Measurements from ENCODE around the gene LIPI.
"Not testable (repeated sequence)": the region's sequence is repeated elsewhere in the genome, so short reads cannot be mapped to it uniquely, and the experiment has no call there.

LIPI gene

GRCh38 chr21:14073615-14074014 is 137.1 kb downstream of the LIPI start:
- no peak for DNase-seq (ENCODE audit: low spot score)

- DNase-seq (ENCODE audit: low spot score) = peak; percentile 6
Observed at GRCh38 chr21:14072761-14073535, 137.8 kb downstream of the LIPI start.

DNA sequence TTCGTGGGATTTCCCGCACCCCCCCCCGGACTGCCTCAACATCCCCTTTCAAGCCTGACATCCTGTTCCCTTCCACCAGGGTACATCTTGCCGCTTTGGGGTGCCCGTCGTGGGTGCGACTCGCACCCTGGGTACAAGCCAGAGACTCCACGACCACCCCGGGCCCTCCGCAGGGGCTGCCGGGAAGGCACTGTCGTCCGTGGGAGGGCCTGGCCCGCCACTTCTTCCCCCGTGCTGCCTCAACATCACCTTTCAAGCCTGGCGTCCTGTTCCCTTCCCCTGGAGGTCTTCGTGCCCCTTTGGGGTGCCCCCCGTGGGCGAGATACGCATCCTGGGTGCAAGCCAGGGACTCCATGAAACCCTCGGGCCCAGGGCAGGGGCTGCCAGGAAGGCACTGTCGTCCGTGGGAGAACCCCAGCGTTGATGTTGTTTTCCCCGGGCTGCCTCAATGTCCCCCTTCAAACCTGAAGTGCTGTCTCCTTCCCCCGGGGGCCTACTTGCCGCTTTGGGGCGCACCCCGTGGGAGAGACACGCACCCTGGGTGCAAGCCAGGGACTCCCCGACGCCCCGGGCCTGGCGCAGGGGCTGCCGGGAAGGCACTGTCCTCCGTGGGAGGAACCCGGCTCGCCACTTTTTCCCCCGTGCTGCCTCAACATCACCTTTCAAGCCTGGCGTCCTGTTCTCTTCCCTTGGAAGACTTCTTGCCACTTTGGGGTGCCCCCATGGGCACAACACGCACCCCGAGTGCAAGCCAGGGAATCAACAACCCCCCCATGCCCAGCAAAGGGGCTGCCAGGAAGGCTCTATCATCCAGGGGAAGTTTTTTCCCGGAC is 138.6 kb downstream of the LIPI start:
- no peak for DNase-seq (ENCODE audit: low spot score)

- DNase-seq (ENCODE audit: low spot score) = no peak
Observed at GRCh38 chr21:14070968-14071367, 139.8 kb downstream of the LIPI start.

DNA sequence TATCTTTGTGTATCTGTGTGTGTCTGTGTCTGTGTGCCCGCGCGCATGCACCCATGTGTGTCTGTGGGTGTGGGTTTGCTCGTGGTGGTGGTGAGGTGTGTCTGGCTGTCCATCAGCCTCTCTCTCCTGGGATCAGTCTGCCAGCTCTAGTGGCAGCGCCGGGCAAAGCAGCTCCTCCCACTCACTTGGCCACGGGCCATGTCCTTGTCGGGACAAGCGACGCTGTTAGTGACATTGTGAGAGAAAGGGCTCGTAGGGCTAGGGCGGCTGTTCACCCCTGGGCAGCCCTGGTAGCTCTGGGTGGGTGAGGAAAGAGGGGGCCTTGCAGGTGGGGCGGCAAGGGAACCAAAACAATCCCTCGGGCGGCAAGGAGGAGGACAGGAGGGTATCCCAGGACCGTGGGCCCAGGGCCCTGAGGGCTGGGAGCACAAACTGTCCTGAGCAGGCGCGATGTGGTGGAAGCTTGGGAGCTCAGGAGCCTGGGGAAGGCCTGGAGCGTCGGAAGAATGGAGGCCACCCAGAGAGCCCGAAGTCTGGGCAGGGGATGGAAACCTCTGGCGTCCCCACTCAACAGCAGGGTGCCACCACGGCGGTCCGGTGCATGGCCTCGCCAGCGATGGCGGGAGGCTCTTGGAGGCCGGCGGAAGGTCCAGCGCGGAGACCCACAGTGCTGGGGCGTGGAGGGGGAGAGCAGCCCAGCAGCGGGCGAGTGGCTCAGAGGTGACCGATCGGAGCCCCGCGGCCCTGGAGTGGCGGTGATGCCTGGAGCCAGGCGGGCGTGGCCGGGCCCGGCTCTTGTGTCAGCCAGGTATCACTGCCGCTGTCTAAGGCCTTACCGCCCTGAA is 140.5 kb downstream of the LIPI start:
- DNase-seq (ENCODE audit: low spot score) = no peak

GRCh38 chr21:14064296-14064645 is 146.5 kb downstream of the LIPI start:
- DNase-seq (ENCODE audit: low spot score) = no peak

DNA sequence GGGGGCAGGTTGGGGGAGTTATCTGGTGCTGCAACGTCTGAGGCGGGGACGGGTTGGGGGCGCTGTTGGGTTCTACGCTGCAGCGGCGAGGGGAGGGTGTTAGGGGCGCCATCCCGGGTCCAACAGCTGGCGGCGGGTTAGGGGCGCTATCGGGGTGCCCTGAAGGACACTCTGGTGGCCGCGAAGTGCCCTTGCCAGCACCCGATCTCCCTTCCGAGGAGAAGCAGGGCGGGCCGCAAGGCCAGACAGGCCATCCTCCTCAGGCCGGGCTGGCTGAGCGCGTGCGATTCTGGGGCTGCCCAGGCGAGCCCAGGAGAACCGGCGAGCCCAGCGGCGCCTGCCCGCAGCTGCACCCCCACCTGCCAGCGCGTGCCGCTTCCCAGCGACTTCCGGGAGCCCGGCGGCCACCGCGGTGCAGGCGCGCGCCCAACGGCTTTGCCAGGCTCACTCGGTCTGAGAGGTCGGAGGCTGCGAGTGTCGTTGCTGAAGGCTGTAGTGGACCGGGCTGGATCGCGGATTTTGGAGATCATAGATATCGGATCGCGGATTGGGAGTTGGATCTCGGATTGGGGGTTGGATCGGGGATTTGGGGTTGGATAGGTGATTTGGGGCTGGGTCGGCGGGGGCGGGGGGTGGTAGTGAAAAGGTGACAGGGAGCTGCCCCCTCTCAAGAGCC is 147.0 kb downstream of the LIPI start:
- DNase-seq (ENCODE audit: low spot score) = peak; percentile 14

- DNase-seq (ENCODE audit: low spot score) = not testable (repeated sequence)
Observed at GRCh38 chr21:14062684-14063083, 148.1 kb downstream of the LIPI start.

GRCh38 chr21:14061820-14062219 is 148.9 kb downstream of the LIPI start:
- DNase-seq (ENCODE audit: low spot score) = not testable (repeated sequence)

- DNase-seq (ENCODE audit: low spot score) = not testable (repeated sequence)
Observed at GRCh38 chr21:14058995-14059627, 151.6 kb downstream of the LIPI start.

Data from iPS-NIHi11 (cell line).